WERI-Rb-1 (cell line): ENCODE measurements around the gene NBEA.

Experiments used
- DNase-seq: peaks from one replicate; pipeline ENCODE4 v3.0.0-alpha.2; 2020
- H3K27ac ChIP-seq: fragments of 250-450 bp; sonication (Bioruptor Pico); 2 replicates; pipeline ENCODE4 v1.5.1; 2020; ENCODE audit warnings: mild to moderate bottlenecking, moderate library complexity
- H3K27me3 ChIP-seq: fragments of 250-450 bp; sonication (Bioruptor Pico); 2 replicates; pipeline ENCODE4 v1.5.1; 2021; ENCODE audit warnings: mild to moderate bottlenecking, low read depth, moderate library complexity; ENCODE audit not compliant: insufficient read depth, severe bottlenecking
- H3K36me3 ChIP-seq: fragments of 250-450 bp; sonication (Bioruptor Pico); 2 replicates; pipeline ENCODE4 v1.5.1; 2020; ENCODE audit warnings: mild to moderate bottlenecking, moderate library complexity
- H3K4me3 ChIP-seq: 2 replicates; pipeline ENCODE4 v1.5.1; 2011; ENCODE audit warnings: low read depth, mild to moderate bottlenecking, control low read depth, low read length
- H3K9me3 ChIP-seq: fragments of 250-450 bp; sonication (Bioruptor Pico); 2 replicates; pipeline ENCODE4 v1.5.1; 2021; ENCODE audit warnings: mild to moderate bottlenecking, moderate library complexity; ENCODE audit not compliant: severe bottlenecking
- TF ChIP-seq, protein P1 (sequence below): IDR thresholded peaks from 2 replicates; pipeline ENCODE4 v1.5.1; 2011; ENCODE audit warnings: low read depth, mild to moderate bottlenecking, control low read depth, inconsistent platforms, low read length

Gene NBEA

GRCh38 chr13:35238274-35238673, 296.2 kb downstream of the NBEA start:
- H3K9me3 ChIP-seq, result no peaks in the 10 kb centered on the region
- H3K27me3 ChIP-seq, result no peaks in the 10 kb centered on the region
- no peak for DNase-seq
- no peaks in the 10 kb centered on the region for H3K36me3 ChIP-seq
- H3K4me3 ChIP-seq, result no peak overlapping the region
- no peak overlapping the region for H3K27ac ChIP-seq
- TF ChIP-seq, protein P1, sequence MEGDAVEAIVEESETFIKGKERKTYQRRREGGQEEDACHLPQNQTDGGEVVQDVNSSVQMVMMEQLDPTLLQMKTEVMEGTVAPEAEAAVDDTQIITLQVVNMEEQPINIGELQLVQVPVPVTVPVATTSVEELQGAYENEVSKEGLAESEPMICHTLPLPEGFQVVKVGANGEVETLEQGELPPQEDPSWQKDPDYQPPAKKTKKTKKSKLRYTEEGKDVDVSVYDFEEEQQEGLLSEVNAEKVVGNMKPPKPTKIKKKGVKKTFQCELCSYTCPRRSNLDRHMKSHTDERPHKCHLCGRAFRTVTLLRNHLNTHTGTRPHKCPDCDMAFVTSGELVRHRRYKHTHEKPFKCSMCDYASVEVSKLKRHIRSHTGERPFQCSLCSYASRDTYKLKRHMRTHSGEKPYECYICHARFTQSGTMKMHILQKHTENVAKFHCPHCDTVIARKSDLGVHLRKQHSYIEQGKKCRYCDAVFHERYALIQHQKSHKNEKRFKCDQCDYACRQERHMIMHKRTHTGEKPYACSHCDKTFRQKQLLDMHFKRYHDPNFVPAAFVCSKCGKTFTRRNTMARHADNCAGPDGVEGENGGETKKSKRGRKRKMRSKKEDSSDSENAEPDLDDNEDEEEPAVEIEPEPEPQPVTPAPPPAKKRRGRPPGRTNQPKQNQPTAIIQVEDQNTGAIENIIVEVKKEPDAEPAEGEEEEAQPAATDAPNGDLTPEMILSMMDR, result no peak

DNA sequence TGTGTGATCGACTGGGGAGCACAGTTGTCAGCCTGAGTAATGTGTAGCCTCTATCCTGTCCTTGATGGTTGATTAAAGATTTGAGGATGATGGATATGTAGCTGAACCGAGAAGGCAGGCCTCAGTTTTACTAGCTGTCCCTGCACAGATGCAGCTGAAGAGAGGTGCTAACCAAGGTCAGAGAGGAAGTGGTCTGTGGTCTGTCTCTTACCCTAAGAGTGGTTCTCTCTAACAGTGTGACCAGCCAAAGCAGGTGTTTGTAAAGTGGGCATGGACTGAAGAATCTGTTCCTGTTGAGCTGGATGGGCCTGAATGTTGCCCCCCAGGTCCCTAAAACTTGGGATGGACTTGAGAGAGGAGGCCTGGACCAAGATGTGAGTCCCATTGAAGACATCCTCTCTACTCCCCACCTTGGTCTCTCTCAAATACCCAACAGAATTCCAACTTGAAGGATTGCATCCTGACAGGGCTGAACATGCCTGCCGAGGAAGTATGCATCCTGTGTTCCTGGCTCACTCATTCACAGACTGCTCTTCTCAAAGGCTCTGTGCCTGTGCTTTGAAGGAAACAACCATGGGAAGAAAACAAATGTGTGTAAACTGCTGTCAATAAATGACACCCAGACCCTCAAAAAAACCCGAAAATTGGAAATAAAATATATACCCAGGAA, 310.6 kb downstream of the NBEA start:
- H3K9me3 ChIP-seq, result no peaks in the 10 kb centered on the region
- TF ChIP-seq, protein P1, result no peak

GRCh38 chr13:35255241-35255640, 313.2 kb downstream of the NBEA start:
- TF ChIP-seq, protein P1, result no peak

More for the DNA sequence above, 310.6 kb downstream of the NBEA start:
- no peaks in the 10 kb centered on the region; the same call in 1 of the 2 replicates for H3K36me3 ChIP-seq
- H3K27ac ChIP-seq, result no peak overlapping the region
- DNase-seq, result no peak
- H3K4me3 ChIP-seq, result no peak overlapping the region
- no peaks in the 10 kb centered on the region for H3K27me3 ChIP-seq

DNA sequence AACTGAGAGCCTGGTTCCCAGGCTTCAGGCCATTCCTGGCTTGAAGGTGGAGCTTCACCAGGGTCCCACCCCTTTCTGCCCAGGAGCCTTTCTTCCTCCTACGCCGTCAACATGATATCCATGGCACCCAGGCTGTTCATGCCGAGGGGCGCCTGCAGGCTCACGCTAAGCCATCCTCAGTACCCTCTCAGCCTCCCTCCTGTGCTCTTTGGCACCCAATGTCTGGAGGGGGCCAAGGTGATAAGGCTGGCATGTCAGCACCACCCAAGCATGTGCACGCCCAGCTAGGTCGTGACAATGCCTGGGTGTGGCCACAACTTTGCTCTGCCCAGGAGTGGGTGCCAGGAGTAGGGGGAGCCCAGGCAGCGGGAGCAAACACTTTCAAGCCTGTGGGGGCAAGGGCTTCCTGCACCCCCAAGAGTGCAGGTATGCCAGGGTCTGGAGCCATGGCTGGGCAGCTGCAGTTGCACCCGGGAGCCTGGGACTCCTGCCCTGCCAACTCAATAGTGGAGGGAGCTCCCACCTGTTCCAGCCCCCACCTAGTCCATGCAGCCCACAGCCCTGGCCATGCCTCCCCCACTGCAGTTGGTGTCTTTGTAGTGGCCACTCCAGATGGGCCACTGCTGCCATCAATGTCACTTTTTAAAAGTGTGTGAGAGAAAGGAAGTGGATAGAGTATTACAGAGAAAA, 314.5 kb downstream of the NBEA start:
- no peak for DNase-seq
- Histone ChIP-seq H3K27me3 (no peaks in the 10 kb centered on the region), H3K36me3 (no peaks in the 10 kb centered on the region; the same call in 1 of the 2 replicates), H3K4me3 (no peak overlapping the region), H3K9me3 (no peaks in the 10 kb centered on the region), H3K27ac (no peak overlapping the region)
- TF ChIP-seq, protein P1, result no peak

More at GRCh38 chr13:35255241-35255640, 313.2 kb downstream of the NBEA start:
- no peaks in the 10 kb centered on the region for H3K27me3 ChIP-seq
- no peak overlapping the region for H3K27ac ChIP-seq
- no peak overlapping the region for H3K4me3 ChIP-seq
- H3K9me3 ChIP-seq, result no peaks in the 10 kb centered on the region
- H3K36me3 ChIP-seq, result no peaks in the 10 kb centered on the region; the same call in 1 of the 2 replicates
- DNase-seq, result no peak

DNA sequence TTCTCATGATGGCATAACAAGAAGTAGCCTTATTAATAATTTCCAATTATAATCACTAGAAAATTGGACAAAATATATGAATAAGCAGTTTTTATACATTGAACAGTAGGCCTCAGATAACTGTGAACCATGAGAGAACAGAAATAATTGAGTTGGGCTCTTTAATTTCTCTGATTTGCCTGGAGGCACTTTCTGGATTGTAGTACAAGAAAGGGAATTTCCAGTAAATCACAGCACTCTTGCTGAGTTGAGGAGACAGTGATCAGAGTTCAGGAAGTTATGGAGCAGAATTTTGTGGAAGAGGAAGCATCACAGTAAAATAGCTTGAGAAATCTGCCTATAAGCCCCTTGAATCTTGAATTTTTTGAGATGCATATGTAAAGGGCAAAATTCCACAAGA, 318.2 kb downstream of the NBEA start:
- no peaks in the 10 kb centered on the region for H3K9me3 ChIP-seq
- H3K27ac ChIP-seq, result no peak overlapping the region
- TF ChIP-seq, protein P1, result no peak
- H3K4me3 ChIP-seq, result no peak overlapping the region
- DNase-seq, result no peak
- H3K36me3 ChIP-seq, result no peaks in the 10 kb centered on the region
- no peaks in the 10 kb centered on the region for H3K27me3 ChIP-seq
